OCI-LY3 (cell line): ENCODE results near the gene MTCL3.

Experiments
- EZH2phosphoT487 ChIP-seq: fragments of 200-600 bp; shearing (Covaris generic); IDR thresholded peaks from 2 replicates; pipeline ENCODE4 v1.6.1; 2018; ENCODE audit warnings: antibody characterized with exemption, mixed run types, low read depth
- TF ChIP-seq, protein P1 (sequence below): fragments of 200-600, 300-600 bp; sonication (generic); IDR thresholded peaks from 2 replicates; pipeline ENCODE4 v1.5.1; 2014; ENCODE audit warnings: antibody characterized with exemption, low read length, low read depth

DNA sequence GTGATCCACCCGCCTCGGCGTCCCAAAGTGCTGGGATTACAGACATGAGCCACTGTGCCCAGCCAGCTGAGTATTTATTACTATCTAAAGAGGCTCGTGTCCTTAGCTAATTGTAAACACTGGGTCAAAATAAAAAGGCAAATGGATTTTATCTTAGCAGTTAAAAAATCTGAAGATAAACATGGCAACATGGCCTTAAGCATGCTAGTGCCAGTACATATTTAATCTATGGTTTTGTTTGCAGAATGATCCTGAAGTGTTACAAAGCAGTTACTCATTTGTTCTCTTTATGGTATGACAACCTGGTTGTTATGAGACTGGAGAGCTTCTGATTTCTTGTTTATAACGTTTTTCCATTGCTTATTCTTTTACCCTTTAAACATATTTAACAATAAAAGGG is 56.1 kb downstream of the MTCL3 start:
- TF ChIP-seq, protein P1, sequence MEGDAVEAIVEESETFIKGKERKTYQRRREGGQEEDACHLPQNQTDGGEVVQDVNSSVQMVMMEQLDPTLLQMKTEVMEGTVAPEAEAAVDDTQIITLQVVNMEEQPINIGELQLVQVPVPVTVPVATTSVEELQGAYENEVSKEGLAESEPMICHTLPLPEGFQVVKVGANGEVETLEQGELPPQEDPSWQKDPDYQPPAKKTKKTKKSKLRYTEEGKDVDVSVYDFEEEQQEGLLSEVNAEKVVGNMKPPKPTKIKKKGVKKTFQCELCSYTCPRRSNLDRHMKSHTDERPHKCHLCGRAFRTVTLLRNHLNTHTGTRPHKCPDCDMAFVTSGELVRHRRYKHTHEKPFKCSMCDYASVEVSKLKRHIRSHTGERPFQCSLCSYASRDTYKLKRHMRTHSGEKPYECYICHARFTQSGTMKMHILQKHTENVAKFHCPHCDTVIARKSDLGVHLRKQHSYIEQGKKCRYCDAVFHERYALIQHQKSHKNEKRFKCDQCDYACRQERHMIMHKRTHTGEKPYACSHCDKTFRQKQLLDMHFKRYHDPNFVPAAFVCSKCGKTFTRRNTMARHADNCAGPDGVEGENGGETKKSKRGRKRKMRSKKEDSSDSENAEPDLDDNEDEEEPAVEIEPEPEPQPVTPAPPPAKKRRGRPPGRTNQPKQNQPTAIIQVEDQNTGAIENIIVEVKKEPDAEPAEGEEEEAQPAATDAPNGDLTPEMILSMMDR: no peak
- TF ChIP-seq EZH2phosphoT487: no peak
